CD4-positive, alpha-beta memory T cell (primary cell): ENCODE measurements around the gene DDAH1. TPM values are rescaled to one million over a fixed set of nuclear protein-coding genes. Genes with fewer than 3 reads are reported as not detected.

ENCODE experiments used
- CTCF ChIA-PET: fragments of 350-600 bp; sonication (Branson Sonifier 250); formaldehyde crosslinking; loops from one replicate; lab custom pipeline; 2021; ENCODE audit warnings: inconsistent platforms; ENCODE audit not compliant: partially characterized antibody; lab: Charles Lee
- POLR2A ChIA-PET: fragments of 350-600 bp; sonication (Branson Sonifier 250); formaldehyde crosslinking; loops from one replicate; lab custom pipeline; 2021; ENCODE audit not compliant: partially characterized antibody; lab: Charles Lee
- DNase-seq, 5 donors: peaks; one replicate each; pipeline versions ENCODE4 v3.0.0 to v3.0.0-alpha.2; 2020 to 2022; ENCODE audit warnings: mixed read lengths in 1 of 5
- H3K27ac ChIP-seq: one replicate; pipeline ENCODE4 v1.7.0; 2013; ENCODE audit warnings: low read depth, low read length
- H3K27me3 ChIP-seq: 2 replicates; pipeline ENCODE4 v1.7.0; 2013; ENCODE audit warnings: mild to moderate bottlenecking, low read length, moderate library complexity; ENCODE audit not compliant: insufficient read depth
- H3K36me3 ChIP-seq: 2 replicates; pipeline ENCODE4 v1.7.0; 2013; ENCODE audit warnings: mild to moderate bottlenecking, low read length, moderate library complexity; ENCODE audit not compliant: insufficient read depth
- H3K4me1 ChIP-seq: 2 replicates; pipeline ENCODE4 v1.7.0; 2013; ENCODE audit warnings: mild to moderate bottlenecking, low read length, moderate library complexity; ENCODE audit not compliant: insufficient read depth
- H3K4me3 ChIP-seq, 2 donors: one replicate each; pipeline ENCODE4 v1.7.0; 2013; ENCODE audit warnings: low read length in 2 of 2, mild to moderate bottlenecking in 1 of 2
- H3K9me3 ChIP-seq, 2 donors: one replicate each; pipeline ENCODE4 v1.7.0; 2013; ENCODE audit warnings: low read length in 2 of 2, control low read depth in 1 of 2; ENCODE audit not compliant: control insufficient read depth in 1 of 2
- H3K27ac Mint-ChIP-seq, 7 donors: one replicate each; pipeline ENCODE4 v1.8.0; 2020 to 2021; ENCODE audit warnings: mixed read lengths in 7 of 7, mild to moderate bottlenecking in 6 of 7, inconsistent platforms in 3 of 7, moderate library complexity in 3 of 7
- H3K27me3 Mint-ChIP-seq, 2 donors: one replicate each; pipeline ENCODE4 v1.8.0; 2020 to 2021; ENCODE audit warnings: mixed read lengths in 2 of 2
- H3K36me3 Mint-ChIP-seq, 2 donors: one replicate each; pipeline ENCODE4 v1.8.0; 2020 to 2021; ENCODE audit warnings: mixed read lengths in 2 of 2, inconsistent platforms in 1 of 2, mild to moderate bottlenecking in 1 of 2
- H3K4me1 Mint-ChIP-seq, 4 donors: one replicate each; pipeline ENCODE4 v1.8.0; 2020 to 2021; ENCODE audit warnings: mixed read lengths in 4 of 4, mild to moderate bottlenecking in 1 of 4
- H3K4me3 Mint-ChIP-seq, 8 donors: one replicate each; pipeline ENCODE4 v1.8.0; 2020 to 2021; ENCODE audit warnings: mixed read lengths in 8 of 8, mild to moderate bottlenecking in 7 of 8, moderate library complexity in 6 of 8, inconsistent platforms in 3 of 8
- H3K9me3 Mint-ChIP-seq, 8 donors: one replicate each; pipeline ENCODE4 v1.8.0; 2020 to 2021; ENCODE audit warnings: mixed read lengths in 8 of 8, mild to moderate bottlenecking in 5 of 8, inconsistent platforms in 3 of 8, moderate library complexity in 1 of 8
- intact Hi-C: fragments of 100-400 bp; cut with micrococcal nuclease; formaldehyde crosslinking; loops from one replicate; pipeline ENCODE4 v1.15.1; 2023
- polyA plus RNA-seq, 2 donors: library from polyadenylated mRNA; unstranded; fragments of 300-500 nt; fragmentation: Illumina TruSeq; gene quantifications; one replicate each; pipeline ENCODE4 v1.2.3, GENCODE V29; 2021
- total RNA-seq, 2 experiments: library from RNA; stranded (reverse); gene quantifications; one replicate each; pipeline ENCODE4 v1.2.3, GENCODE V29; 2021

The DDAH1 gene
- total and polyA plus RNA-seq, 4 experiments from 2014 or later = not detected

- DNase-seq = no peak
- Histone ChIP-seq H3K9me3 (no peaks in the 10 kb centered on the region), H3K4me1 (no peaks in the 10 kb centered on the region), H3K36me3 (no peaks in the 10 kb centered on the region), H3K27ac (no peak overlapping the region), H3K27me3 (no peaks in the 10 kb centered on the region), H3K4me3 (no peak overlapping the region)
- no peaks in the 10 kb centered on the region for H3K4me1 Mint-ChIP-seq
- H3K36me3 Mint-ChIP-seq = no peaks in the 10 kb centered on the region
- H3K27me3 Mint-ChIP-seq = peaks cover 0 to 4% of the 10 kb centered on the region in 2 donors
- ChIA-PET CTCF (no interaction called here), POLR2A (no interaction called here)
- H3K4me3 Mint-ChIP-seq = no peak overlapping the region
- intact Hi-C loops = no loop called here
- no peaks in the 10 kb centered on the region for H3K9me3 Mint-ChIP-seq
- H3K27ac Mint-ChIP-seq = no peak overlapping the region
These were observed 106.1 kb downstream of the DDAH1 start for GRCh38 chr1:85358702-85359438.

DNA sequence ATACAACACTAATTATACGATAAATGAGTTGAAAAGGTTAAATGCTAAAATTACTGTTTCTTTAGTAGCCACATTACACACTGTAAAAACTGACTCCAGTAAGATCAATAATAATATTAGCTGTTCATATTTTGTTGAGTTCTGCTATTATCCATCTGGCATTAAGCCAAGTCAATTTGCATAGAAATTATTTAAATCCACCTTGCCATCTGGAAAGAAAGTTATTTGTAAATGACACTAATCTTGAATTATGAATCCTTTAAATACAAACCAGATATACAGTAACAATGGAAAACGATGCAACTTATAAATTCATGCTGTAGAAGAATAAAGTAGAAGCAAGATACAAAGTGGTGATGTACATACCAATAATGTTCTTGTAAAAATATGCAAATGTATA lies 107.1 kb downstream of the DDAH1 start:
- H3K27ac Mint-ChIP-seq = no peak overlapping the region
- no peaks in the 10 kb centered on the region for H3K4me1 Mint-ChIP-seq
- ChIA-PET POLR2A (no interaction called here), CTCF (no interaction called here)
- peaks cover 0 to 5% of the 10 kb centered on the region in 2 donors for H3K27me3 Mint-ChIP-seq
- intact Hi-C loops = no loop called here
- Histone ChIP-seq H3K27ac (no peak overlapping the region), H3K9me3 (no peaks in the 10 kb centered on the region), H3K27me3 (no peaks in the 10 kb centered on the region), H3K36me3 (no peaks in the 10 kb centered on the region), H3K4me3 (no peak overlapping the region), H3K4me1 (no peaks in the 10 kb centered on the region)
- H3K9me3 Mint-ChIP-seq = no peaks in the 10 kb centered on the region
- DNase-seq = no peak
- H3K4me3 Mint-ChIP-seq = no peak overlapping the region
- H3K36me3 Mint-ChIP-seq = no peaks in the 10 kb centered on the region

- no peaks in the 10 kb centered on the region for H3K36me3 Mint-ChIP-seq
- Histone ChIP-seq H3K27me3 (no peaks in the 10 kb centered on the region), H3K9me3 (no peaks in the 10 kb centered on the region), H3K4me1 (no peaks in the 10 kb centered on the region), H3K4me3 (no peak overlapping the region), H3K36me3 (no peaks in the 10 kb centered on the region), H3K27ac (no peak overlapping the region)
- no peak overlapping the region for H3K27ac Mint-ChIP-seq
- intact Hi-C loops = no loop called here
- ChIA-PET CTCF (no interaction called here), POLR2A (no interaction called here)
- H3K4me3 Mint-ChIP-seq = no peak overlapping the region
- H3K4me1 Mint-ChIP-seq = no peaks in the 10 kb centered on the region
- H3K9me3 Mint-ChIP-seq = no peaks in the 10 kb centered on the region
- H3K27me3 Mint-ChIP-seq = peaks cover 3 to 8% of the 10 kb centered on the region in 2 donors
- no peak for DNase-seq
These were observed 108.8 kb downstream of the DDAH1 start for GRCh38 chr1:85356130-85356529.

- H3K4me1 Mint-ChIP-seq = no peaks in the 10 kb centered on the region
These were observed 112.9 kb downstream of the DDAH1 start for GRCh38 chr1:85352055-85352454.

DNA sequence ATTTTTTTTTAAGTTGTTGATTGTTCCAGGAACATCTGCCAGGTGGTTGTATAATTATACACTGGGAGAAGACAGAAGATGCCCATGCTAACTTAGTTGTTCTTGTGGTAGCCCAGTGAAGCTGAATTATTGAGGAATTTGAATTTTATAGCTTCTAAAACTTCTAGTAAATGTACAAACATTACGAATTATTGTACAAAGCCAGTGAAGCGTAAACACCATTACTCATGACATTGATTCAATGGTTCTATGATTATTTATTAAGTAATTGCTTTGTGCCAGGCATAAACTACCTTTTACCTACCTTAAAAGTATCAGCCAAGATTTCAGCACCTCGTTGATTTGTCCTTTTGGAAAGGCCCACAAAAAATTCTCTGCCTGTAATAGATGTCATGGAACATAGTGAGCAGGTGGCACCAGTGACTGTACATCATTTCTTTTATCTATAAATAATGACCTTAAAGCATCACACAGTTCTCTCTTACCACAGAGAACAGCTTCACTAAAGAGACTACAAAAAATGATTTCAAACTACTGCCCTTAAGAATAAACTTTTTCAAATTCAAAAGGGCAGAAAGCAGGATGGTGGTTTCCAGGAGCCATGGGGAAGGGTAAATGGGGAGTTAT lies 113.6 kb downstream of the DDAH1 start:
- H3K4me3 ChIP-seq = no peak overlapping the region
- H3K4me1 ChIP-seq = no peaks in the 10 kb centered on the region
- H3K36me3 Mint-ChIP-seq = no peaks in the 10 kb centered on the region
- DNase-seq = no peak
- no peaks in the 10 kb centered on the region for H3K9me3 ChIP-seq
- peaks cover 3 to 12% of the 10 kb centered on the region in 2 donors for H3K27me3 Mint-ChIP-seq
- H3K27me3 ChIP-seq = no peaks in the 10 kb centered on the region
- intact Hi-C loops = no loop called here
- no peak overlapping the region for H3K27ac Mint-ChIP-seq
- ChIA-PET CTCF (no interaction called here), POLR2A (no interaction called here)
- H3K9me3 Mint-ChIP-seq = peaks cover 0 to 6% (median 0%) of the 10 kb centered on the region in 8 donors
- H3K27ac ChIP-seq = no peak overlapping the region
- H3K4me1 Mint-ChIP-seq = no peaks in the 10 kb centered on the region
- H3K36me3 ChIP-seq = no peaks in the 10 kb centered on the region
- H3K4me3 Mint-ChIP-seq = no peak overlapping the region

More at GRCh38 chr1:85352055-85352454, 112.9 kb downstream of the DDAH1 start:
- Mint-ChIP-seq H3K9me3 (peaks cover 0 to 6% (median 0%) of the 10 kb centered on the region in 8 donors), H3K4me3 (no peak overlapping the region), H3K27me3 (peaks cover 3 to 12% of the 10 kb centered on the region in 2 donors), H3K27ac (no peak overlapping the region), H3K36me3 (no peaks in the 10 kb centered on the region)
- Histone ChIP-seq H3K9me3 (no peaks in the 10 kb centered on the region), H3K36me3 (no peaks in the 10 kb centered on the region), H3K4me1 (no peaks in the 10 kb centered on the region), H3K27ac (no peak overlapping the region), H3K4me3 (no peak overlapping the region), H3K27me3 (no peaks in the 10 kb centered on the region)
- ChIA-PET POLR2A (no interaction called here), CTCF (no interaction called here)
- intact Hi-C loops = no loop called here
- DNase-seq = no peak

- Histone ChIP-seq H3K9me3 (no peaks in the 10 kb centered on the region), H3K27ac (no peak overlapping the region), H3K36me3 (no peaks in the 10 kb centered on the region), H3K27me3 (no peaks in the 10 kb centered on the region), H3K4me1 (no peaks in the 10 kb centered on the region), H3K4me3 (no peak overlapping the region)
- H3K4me3 Mint-ChIP-seq = no peak overlapping the region
- peaks cover 3 to 14% of the 10 kb centered on the region in 2 donors for H3K27me3 Mint-ChIP-seq
- ChIA-PET CTCF (no interaction called here), POLR2A (no interaction called here)
- intact Hi-C loops = no loop called here
- H3K36me3 Mint-ChIP-seq = no peaks in the 10 kb centered on the region
- no peak overlapping the region for H3K27ac Mint-ChIP-seq
- DNase-seq = no peak
- no peaks in the 10 kb centered on the region for H3K4me1 Mint-ChIP-seq
- peaks cover 0 to 8% (median 0%) of the 10 kb centered on the region in 8 donors for H3K9me3 Mint-ChIP-seq
These were observed 115.7 kb downstream of the DDAH1 start for GRCh38 chr1:85349224-85349623.

- H3K27me3 Mint-ChIP-seq = peaks cover 3 to 9% of the 10 kb centered on the region in 2 donors
- H3K4me3 ChIP-seq = no peak overlapping the region
- no peak overlapping the region for H3K27ac Mint-ChIP-seq
- ChIA-PET CTCF (no interaction called here), POLR2A (no interaction called here)
- no peaks in the 10 kb centered on the region for H3K4me1 Mint-ChIP-seq
- no peaks in the 10 kb centered on the region for H3K4me1 ChIP-seq
- H3K36me3 Mint-ChIP-seq = no peaks in the 10 kb centered on the region
- no peaks in the 10 kb centered on the region for H3K9me3 ChIP-seq
- intact Hi-C loops = no loop called here
- no peak overlapping the region for H3K27ac ChIP-seq
- no peaks in the 10 kb centered on the region for H3K27me3 ChIP-seq
- DNase-seq = no peak
- H3K4me3 Mint-ChIP-seq = no peak overlapping the region
- H3K36me3 ChIP-seq = no peaks in the 10 kb centered on the region
- peaks cover 0 to 8% (median 0%) of the 10 kb centered on the region in 8 donors for H3K9me3 Mint-ChIP-seq
These were observed 117.1 kb downstream of the DDAH1 start for GRCh38 chr1:85347908-85348307.
